Stimulated activated naive CD8-positive, alpha-beta T cell treated with anti-CD3 and anti-CD28 coated beads, Interleukin-15, Interleukin-2, amounts not matched to agents 100 ng/mL and 50 ng/mL, for 24 hours (primary cell): ENCODE measurements around the gene SIGLEC12.
A peak's percentile ranks its signal among the peaks of the same experiment; 100 is the strongest.

Experiments
- H3K27ac Mint-ChIP-seq: one replicate; pipeline ENCODE4 v1.8.0; 2021; ENCODE audit warnings: mild to moderate bottlenecking, mixed read lengths
- H3K27me3 Mint-ChIP-seq: one replicate; pipeline ENCODE4 v1.8.0; 2021; ENCODE audit warnings: mixed read lengths
- H3K36me3 Mint-ChIP-seq: one replicate; pipeline ENCODE4 v1.8.0; 2021; ENCODE audit warnings: low read depth, mixed read lengths
- H3K4me1 Mint-ChIP-seq: one replicate; pipeline ENCODE4 v1.8.0; 2021; ENCODE audit warnings: low read depth, mixed read lengths
- H3K4me3 Mint-ChIP-seq: one replicate; pipeline ENCODE4 v1.8.0; 2021; ENCODE audit warnings: mild to moderate bottlenecking, mixed read lengths
- H3K9me3 Mint-ChIP-seq: one replicate; pipeline ENCODE4 v1.8.0; 2021; ENCODE audit warnings: mixed read lengths

SIGLEC12 gene

DNA sequence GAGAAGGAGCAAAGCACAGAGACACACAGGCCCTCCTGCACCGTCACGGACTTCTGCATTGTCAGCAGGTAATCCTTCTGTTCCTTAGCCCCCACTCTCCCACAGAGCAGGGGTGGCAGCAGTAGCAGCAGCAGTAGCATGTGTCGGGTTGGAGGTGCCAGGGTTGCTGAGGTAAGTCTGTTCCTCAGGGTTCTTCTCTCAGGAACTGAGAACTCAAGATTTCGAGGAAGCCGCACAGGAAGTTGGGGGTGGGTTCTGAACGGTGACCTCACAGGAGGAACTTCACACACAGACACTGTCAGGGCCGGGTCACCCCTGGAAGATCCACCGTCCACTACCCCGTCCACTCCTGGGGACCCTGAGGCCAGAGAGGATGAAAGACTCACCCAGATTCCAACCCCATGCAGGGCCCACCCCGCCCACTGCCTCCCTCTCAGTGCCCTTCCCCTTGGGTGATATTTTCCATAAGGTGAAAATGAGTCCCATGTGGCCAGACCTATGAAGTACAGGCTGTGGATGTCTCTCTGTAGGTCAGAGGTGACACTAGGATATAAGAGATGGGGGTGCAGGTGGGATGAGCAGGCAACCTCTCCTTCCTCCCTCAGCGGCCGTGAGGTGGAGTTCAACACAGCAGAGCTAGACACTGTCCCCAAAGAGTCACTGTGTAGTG, at the start of gene SIGLEC12:
Gene SIGLEC12, minus strand, starts transcription at position 207 of the 670 bp plus-strand sequence. Its CDS starts 67 bp downstream, at position 140.
- H3K4me3 Mint-ChIP-seq, result peak within 1 kb of the TSS; percentile 70
- peaks cover 34% of the 10 kb centered on the region for H3K4me1 Mint-ChIP-seq
- peaks cover 8% of the 10 kb centered on the region for H3K9me3 Mint-ChIP-seq
- no peaks in the 10 kb centered on the region for H3K36me3 Mint-ChIP-seq
- peak within 1 kb of the TSS; percentile 82 for H3K27ac Mint-ChIP-seq
- H3K27me3 Mint-ChIP-seq, result no peaks in the 10 kb centered on the region

DNA sequence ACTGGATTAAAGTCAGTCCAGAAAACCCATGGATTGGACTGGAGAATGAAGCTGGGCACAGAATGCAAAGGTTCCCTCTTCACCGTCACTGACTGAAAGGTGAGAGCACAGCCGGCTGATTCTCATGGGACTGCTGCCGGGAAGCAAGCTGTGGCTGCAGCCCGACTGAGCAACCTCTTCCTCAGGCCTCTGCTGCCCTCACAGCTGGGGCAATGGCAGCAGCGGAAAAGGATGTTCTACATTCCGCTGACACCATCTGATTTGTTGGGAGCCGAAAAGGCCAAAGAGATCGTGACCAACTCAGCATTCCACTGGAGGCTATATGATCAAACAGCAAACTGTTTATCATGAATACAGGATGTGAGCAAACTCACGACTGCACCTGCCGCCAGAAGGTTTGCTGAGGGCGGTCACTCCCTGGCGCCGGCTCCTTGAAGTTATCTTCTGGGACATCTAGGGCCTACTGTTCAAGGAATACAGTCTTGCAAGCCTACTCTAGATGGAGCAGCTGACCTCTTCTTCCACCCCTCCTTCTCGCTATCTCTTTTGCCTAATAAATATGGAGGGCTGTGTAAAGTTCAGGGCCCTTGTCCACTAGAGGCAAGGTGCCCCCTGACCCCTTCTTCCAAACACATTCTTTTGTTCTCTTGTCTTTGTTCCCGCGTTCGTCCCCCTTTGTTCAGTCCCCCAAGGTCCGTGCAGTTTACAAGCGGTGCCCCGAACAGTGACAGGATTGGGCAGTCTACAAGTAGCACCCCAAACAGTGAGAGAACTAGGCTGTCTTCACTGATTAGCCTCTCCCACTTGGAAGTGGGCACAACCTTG, 49.5 kb upstream of the SIGLEC12 start:
- H3K36me3 Mint-ChIP-seq, result no peaks in the 10 kb centered on the region

DNA sequence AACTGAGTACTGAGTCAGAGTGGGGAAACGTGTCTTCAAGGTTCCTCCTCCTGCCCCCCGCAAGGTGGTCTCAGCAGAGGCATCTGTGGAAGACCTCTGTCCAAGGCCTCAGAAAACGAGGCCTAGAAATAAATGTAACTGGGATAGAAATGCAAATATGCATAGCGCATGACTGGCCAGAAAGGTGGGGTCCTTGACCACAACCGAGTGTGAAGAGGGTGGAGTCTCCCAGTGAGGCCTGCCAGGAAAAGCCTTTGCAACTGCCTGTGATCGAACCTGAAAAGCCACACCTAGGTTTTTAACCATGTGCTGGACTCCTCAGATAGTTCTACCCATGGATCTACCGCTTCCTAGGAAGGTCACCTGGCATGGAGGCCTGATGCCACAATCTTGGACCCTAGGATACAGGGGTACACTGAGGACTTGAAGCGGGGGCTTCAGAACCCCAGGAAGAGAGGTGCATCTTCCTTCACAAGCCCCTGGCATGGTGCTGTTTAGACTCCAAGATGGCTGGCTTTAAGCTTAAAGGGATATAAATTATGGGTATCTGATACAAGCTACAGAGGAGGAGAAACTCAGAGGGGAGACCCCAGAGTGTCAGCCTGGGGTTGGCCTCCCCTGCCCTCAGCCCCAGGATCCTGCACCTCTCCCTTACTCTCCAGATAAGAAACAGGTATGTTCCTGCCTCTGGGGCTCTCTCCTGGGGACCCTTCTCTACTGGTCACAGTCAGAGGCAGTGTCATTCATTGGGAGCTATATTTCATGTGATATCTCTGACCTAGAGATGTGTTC, 48.1 kb upstream of the SIGLEC12 start:
- H3K36me3 Mint-ChIP-seq, result no peaks in the 10 kb centered on the region
- H3K27me3 Mint-ChIP-seq, result peaks cover 54% of the 10 kb centered on the region
- no peak overlapping the region for H3K4me3 Mint-ChIP-seq
- H3K9me3 Mint-ChIP-seq, result peaks cover 2% of the 10 kb centered on the region
- H3K27ac Mint-ChIP-seq, result no peak overlapping the region
- peaks cover 46% of the 10 kb centered on the region for H3K4me1 Mint-ChIP-seq

More for the DNA sequence above, 49.5 kb upstream of the SIGLEC12 start:
- Mint-ChIP-seq H3K4me3 (no peak overlapping the region), H3K9me3 (peaks cover 3% of the 10 kb centered on the region), H3K4me1 (peaks cover 46% of the 10 kb centered on the region), H3K27me3 (peaks cover 66% of the 10 kb centered on the region), H3K27ac (no peak overlapping the region)

DNA sequence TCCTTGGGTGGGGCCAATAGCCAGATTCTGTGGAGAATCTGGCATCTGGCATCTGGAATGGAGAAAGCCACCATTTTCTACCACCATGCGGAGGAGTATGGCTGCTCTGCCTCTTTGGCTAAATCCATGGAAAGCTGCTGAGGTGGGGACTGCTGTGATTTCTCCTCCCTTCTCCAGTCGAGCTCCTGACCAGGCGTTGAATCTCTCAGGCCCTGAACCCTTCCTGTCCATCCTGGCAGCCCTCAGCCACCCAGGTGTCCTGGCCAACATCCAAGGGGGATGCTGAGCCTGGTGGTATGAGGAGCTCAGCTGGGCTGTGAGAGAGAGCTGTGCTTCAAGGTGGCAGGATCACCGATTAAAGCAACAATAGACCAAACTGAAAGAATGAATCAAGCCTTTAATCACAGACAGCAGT, 47.3 kb upstream of the SIGLEC12 start:
- no peak overlapping the region for H3K4me3 Mint-ChIP-seq
- no peaks in the 10 kb centered on the region for H3K36me3 Mint-ChIP-seq
- H3K27me3 Mint-ChIP-seq, result peaks cover 48% of the 10 kb centered on the region

DNA sequence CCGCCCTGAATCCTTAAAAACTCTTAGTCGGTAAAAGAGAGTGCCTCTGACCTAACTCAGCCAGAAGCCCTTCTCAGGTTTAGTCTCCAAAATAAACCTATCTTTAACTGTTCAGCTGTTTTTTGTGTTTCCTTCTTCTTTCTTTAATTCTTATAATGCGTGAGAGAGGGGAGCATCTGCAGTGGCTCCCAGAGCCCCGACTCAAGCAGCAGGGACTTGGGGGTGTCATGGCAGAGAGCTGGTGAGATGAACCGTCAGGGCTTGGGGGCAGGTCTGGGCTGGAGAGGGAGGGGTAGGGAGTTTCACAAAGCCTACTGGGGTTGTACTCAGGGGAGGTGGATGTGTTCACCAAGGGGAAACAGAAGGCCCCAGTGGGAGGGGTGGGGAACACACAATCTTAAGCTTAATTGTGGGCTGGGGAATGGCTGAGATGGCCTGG, 46.6 kb upstream of the SIGLEC12 start:
- H3K4me3 Mint-ChIP-seq, result no peak overlapping the region
- H3K27me3 Mint-ChIP-seq, result peaks cover 45% of the 10 kb centered on the region
- H3K27ac Mint-ChIP-seq, result no peak overlapping the region
- peaks cover 46% of the 10 kb centered on the region for H3K4me1 Mint-ChIP-seq
- H3K36me3 Mint-ChIP-seq, result no peaks in the 10 kb centered on the region
- no peaks in the 10 kb centered on the region for H3K9me3 Mint-ChIP-seq

More for the DNA sequence above, 47.3 kb upstream of the SIGLEC12 start:
- H3K4me1 Mint-ChIP-seq, result peaks cover 46% of the 10 kb centered on the region
- H3K27ac Mint-ChIP-seq, result no peak overlapping the region
- no peaks in the 10 kb centered on the region for H3K9me3 Mint-ChIP-seq

DNA sequence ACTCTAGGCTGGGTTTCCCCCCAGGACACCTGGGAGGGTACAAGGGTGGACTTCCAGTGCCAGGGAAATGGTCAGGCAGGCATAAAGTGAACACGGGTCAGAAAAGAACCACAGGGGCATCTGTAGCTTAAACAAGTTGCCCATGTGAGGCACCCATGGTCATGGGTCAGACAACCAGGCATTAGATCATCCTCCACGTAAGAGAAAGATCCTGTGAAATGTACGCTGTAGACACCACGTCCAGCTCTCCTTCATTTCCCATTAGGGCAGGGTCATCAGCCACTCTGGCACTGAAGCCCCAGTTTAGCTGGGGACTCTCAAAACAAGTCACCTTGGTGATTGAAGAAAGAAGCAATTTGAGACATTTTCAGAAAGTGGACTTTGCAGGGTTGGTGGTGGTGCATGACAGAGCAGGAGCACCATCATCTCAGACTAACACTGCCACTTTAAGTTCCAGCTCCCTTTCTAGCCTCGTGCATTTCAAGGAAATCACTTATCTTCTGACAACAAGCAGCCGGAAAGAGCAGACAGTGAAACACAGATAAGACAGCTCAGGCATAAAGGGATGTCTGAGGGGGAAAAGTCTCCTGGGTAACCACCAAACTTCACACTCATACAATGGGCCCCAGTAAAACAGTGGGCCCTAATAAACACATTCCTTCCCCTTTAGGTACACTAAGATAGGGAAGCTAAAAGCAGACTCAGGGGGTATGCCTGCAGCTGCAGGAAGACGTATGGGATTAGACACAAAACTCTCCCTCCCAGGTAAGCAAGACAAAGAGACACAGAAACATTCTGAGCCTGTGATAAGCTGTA, 46.0 kb upstream of the SIGLEC12 start:
- H3K9me3 Mint-ChIP-seq, result no peaks in the 10 kb centered on the region
- no peak overlapping the region for H3K4me3 Mint-ChIP-seq
- peaks cover 46% of the 10 kb centered on the region for H3K4me1 Mint-ChIP-seq
- H3K36me3 Mint-ChIP-seq, result no peaks in the 10 kb centered on the region
- H3K27me3 Mint-ChIP-seq, result peaks cover 43% of the 10 kb centered on the region
- H3K27ac Mint-ChIP-seq, result no peak overlapping the region

GRCh38 chr19:51546650-51547396, 45.2 kb upstream of the SIGLEC12 start:
- Mint-ChIP-seq H3K27ac (no peak overlapping the region), H3K27me3 (peaks cover 43% of the 10 kb centered on the region), H3K4me1 (peaks cover 42% of the 10 kb centered on the region), H3K9me3 (no peaks in the 10 kb centered on the region), H3K36me3 (no peaks in the 10 kb centered on the region), H3K4me3 (no peak overlapping the region)

DNA sequence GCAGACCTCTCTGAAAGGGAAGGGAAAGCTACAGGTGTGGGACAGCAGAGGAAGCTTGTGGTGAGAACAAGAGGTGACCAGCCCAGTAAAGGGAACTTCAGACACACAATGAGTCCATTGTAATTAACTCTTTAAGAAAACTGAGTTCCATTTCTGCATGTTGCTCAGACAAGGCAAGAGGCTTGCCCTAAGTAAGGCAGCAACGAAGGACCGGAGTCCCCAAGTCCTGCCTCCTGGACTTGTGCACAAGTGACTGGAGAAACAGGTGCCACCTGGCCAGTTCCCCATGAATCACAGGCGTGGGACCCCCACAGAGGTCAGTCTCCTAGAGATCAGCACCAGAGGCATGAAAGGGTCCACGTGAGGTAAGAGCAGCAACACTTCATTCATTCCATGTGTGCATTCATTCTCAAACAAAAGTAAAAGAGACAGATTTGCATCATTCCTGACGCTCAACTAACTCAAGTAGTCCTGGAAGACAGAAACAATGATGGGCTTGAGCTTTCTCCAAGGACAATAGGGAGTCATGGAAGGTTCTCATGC, 44.6 kb upstream of the SIGLEC12 start:
- H3K9me3 Mint-ChIP-seq, result no peaks in the 10 kb centered on the region
- peaks cover 44% of the 10 kb centered on the region for H3K27me3 Mint-ChIP-seq
- H3K27ac Mint-ChIP-seq, result no peak overlapping the region
- no peak overlapping the region for H3K4me3 Mint-ChIP-seq
- no peaks in the 10 kb centered on the region for H3K36me3 Mint-ChIP-seq
- H3K4me1 Mint-ChIP-seq, result peaks cover 36% of the 10 kb centered on the region

DNA sequence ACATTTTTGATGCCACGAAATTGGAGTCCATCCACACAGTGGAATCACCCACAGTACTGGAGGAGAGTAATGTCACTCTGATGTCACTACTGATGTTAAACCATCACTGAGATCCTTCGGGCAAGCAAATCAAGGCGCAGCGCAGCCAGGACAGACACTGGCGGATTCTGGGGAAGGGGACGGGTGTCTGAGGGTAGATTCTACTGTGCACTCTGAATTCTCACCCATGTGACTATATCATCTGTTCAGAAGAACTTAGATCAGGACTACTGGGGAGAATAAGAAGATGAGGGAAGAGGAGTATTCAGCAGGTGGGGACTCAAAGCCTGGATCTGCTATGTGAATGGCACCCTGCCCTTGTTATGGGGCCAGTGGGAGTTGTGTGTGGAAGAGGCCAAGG, 42.4 kb upstream of the SIGLEC12 start:
- Mint-ChIP-seq H3K4me3 (no peak overlapping the region), H3K4me1 (peaks cover 26% of the 10 kb centered on the region), H3K36me3 (no peaks in the 10 kb centered on the region), H3K9me3 (no peaks in the 10 kb centered on the region), H3K27me3 (peaks cover 47% of the 10 kb centered on the region), H3K27ac (no peak overlapping the region)

GRCh38 chr19:51542699-51543098, 41.1 kb upstream of the SIGLEC12 start:
- Mint-ChIP-seq H3K27ac (no peak overlapping the region), H3K4me3 (no peak overlapping the region), H3K36me3 (no peaks in the 10 kb centered on the region), H3K9me3 (no peaks in the 10 kb centered on the region), H3K27me3 (peaks cover 47% of the 10 kb centered on the region), H3K4me1 (peaks cover 17% of the 10 kb centered on the region)

DNA sequence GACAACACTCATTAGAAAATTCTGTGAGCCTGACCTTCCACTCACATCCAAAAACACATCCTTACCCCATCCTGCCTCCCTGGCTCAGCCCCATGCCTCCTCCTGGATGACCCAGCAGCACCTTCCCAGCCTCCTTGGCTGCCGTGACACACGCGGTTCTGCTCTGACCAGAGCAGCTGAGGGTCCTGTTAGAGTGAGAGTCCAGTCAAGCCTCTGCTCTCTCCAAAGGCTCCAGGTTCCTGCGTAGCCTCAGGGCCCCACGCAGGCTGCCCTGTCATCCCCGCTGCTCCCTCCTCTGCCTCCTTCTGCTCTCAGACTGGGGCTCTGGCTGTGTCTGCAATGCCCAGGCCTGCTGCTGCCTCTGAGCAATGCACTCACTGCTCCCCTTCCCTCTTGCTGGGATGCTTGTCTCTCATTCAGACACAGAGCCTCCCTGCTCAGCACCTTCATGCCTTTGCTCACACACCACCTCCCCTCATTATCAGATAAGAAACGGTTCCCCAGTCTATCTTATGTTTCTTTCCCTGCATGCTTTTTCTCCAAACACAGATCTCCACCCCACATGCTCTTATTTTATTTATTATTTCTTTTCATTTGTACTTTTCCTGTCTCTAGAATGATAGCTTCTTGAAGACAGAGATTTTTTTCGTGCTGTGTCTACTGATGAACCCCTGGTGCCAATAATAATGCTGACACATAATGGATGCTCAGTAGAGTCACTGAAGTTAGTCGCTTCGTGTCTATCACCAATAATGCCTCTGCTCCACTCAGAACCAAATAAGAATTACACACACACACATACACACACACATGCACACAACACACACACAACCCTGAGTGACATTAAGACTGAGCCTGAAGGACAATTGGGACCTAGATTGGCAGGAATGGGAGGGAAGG, 40.1 kb upstream of the SIGLEC12 start:
- H3K27me3 Mint-ChIP-seq, result peaks cover 50% of the 10 kb centered on the region
- no peaks in the 10 kb centered on the region for H3K36me3 Mint-ChIP-seq
- no peak overlapping the region for H3K4me3 Mint-ChIP-seq
- no peaks in the 10 kb centered on the region for H3K9me3 Mint-ChIP-seq
- no peak overlapping the region for H3K27ac Mint-ChIP-seq
- H3K4me1 Mint-ChIP-seq, result peaks cover 7% of the 10 kb centered on the region

- no peak overlapping the region for H3K4me3 Mint-ChIP-seq
- no peaks in the 10 kb centered on the region for H3K4me1 Mint-ChIP-seq
- H3K9me3 Mint-ChIP-seq, result peaks cover 4% of the 10 kb centered on the region
- H3K27me3 Mint-ChIP-seq, result peaks cover 62% of the 10 kb centered on the region
- no peak overlapping the region for H3K27ac Mint-ChIP-seq
- H3K36me3 Mint-ChIP-seq, result no peaks in the 10 kb centered on the region
These were observed 38.3 kb upstream of the SIGLEC12 start for GRCh38 chr19:51539821-51540366.
